Amygdala (tissue), 56 donors: ENCODE results near the gene PFDN4.
"Not testable (repeated sequence)": the region's sequence is repeated elsewhere in the genome, so short reads cannot be mapped to it uniquely, and the experiment has no call there.

Source experiments
- DNase-seq, 56 donors: peaks; one replicate each; lab custom pipeline; 2025; lab: John Stamatoyannopoulos, UW

The PFDN4 gene

GRCh38 chr20:54221996-54222890, 14.4 kb downstream of the PFDN4 start:
- DNase-seq = peak in 5 of 56 donors; percentile 4 to 28 (median 18)

- DNase-seq = no peak
These were observed 15.4 kb downstream of the PFDN4 start for GRCh38 chr20:54223285-54223684.

- DNase-seq = no peak
These were observed 15.9 kb downstream of the PFDN4 start for GRCh38 chr20:54223751-54224150.

GRCh38 chr20:54224642-54225041, 16.8 kb downstream of the PFDN4 start:
- DNase-seq = not testable (repeated sequence)

- DNase-seq = no peak
These were observed 19.4 kb downstream of the PFDN4 start for GRCh38 chr20:54227241-54227640.

GRCh38 chr20:54227751-54228150, 19.9 kb downstream of the PFDN4 start:
- DNase-seq = no peak

- no peak for DNase-seq
These were observed 21.0 kb downstream of the PFDN4 start for GRCh38 chr20:54228841-54229240.

- no peak for DNase-seq
These were observed 21.8 kb downstream of the PFDN4 start for GRCh38 chr20:54229566-54230160.

- no peak for DNase-seq
These were observed 23.1 kb downstream of the PFDN4 start for GRCh38 chr20:54231036-54231435.

GRCh38 chr20:54234991-54235390, 27.1 kb downstream of the PFDN4 start:
- no peak for DNase-seq

- DNase-seq = no peak
These were observed 29.4 kb downstream of the PFDN4 start for GRCh38 chr20:54237116-54237943.

GRCh38 chr20:54244113-54244512, 36.2 kb downstream of the PFDN4 start:
- no peak for DNase-seq

- not testable (repeated sequence) for DNase-seq
These were observed 40.8 kb downstream of the PFDN4 start for GRCh38 chr20:54248705-54249104.

GRCh38 chr20:54250691-54251090, 42.8 kb downstream of the PFDN4 start:
- no peak for DNase-seq

GRCh38 chr20:54251096-54251495, 43.2 kb downstream of the PFDN4 start:
- peak in 1 of 56 donors; percentile 38 for DNase-seq

GRCh38 chr20:54254596-54254995, 46.7 kb downstream of the PFDN4 start:
- DNase-seq = no peak

- DNase-seq = no peak
These were observed 47.3 kb downstream of the PFDN4 start for GRCh38 chr20:54255157-54255556.

GRCh38 chr20:54256202-54256601, 48.3 kb downstream of the PFDN4 start:
- DNase-seq = no peak

- no peak for DNase-seq
These were observed 49.4 kb downstream of the PFDN4 start for GRCh38 chr20:54257071-54257816.

- DNase-seq = no peak
These were observed 52.2 kb downstream of the PFDN4 start for GRCh38 chr20:54260116-54260515.
